RWPE2 (cell line): ENCODE results near the gene ITSN1.
A peak's percentile ranks its signal among the peaks of the same experiment; 100 is the strongest.

Experiments
- ATAC-seq: fragments of 200-7000 bp; cut with Tn5 transposase; 3 replicates; pipeline ENCODE4 v1.9.1; 2021; ENCODE audit warnings: low read depth
- DNase-seq: peaks from one replicate; pipeline ENCODE4 v3.0.0-alpha.2; 2020; ENCODE audit warnings: low spot score
- H3K27ac ChIP-seq: fragments of 450-650 bp; 2 replicates; pipeline ENCODE4 v1.5.1; 2017; ENCODE audit warnings: mild to moderate bottlenecking; ENCODE audit not compliant: poor library complexity, severe bottlenecking
- H3K27me3 ChIP-seq: fragments of 250-450 bp; sonication (Bioruptor Pico); 2 replicates; pipeline ENCODE4 v1.5.1; 2021; ENCODE audit warnings: mild to moderate bottlenecking, moderate library complexity; ENCODE audit not compliant: insufficient read depth, poor library complexity, severe bottlenecking
- H3K36me3 ChIP-seq: fragments of 250-450 bp; sonication (Bioruptor Pico); 2 replicates; pipeline ENCODE4 v1.5.1; 2020; ENCODE audit warnings: low read depth, mild to moderate bottlenecking, moderate library complexity
- H3K4me1 ChIP-seq: fragments of 250-450 bp; sonication (Bioruptor Pico); 2 replicates; pipeline ENCODE4 v1.5.1; 2021; ENCODE audit warnings: mild to moderate bottlenecking, moderate library complexity; ENCODE audit not compliant: insufficient read depth, poor library complexity, severe bottlenecking
- H3K4me3 ChIP-seq: fragments of 250-450 bp; sonication (Bioruptor Pico); 2 replicates; pipeline ENCODE4 v1.5.1; 2021; ENCODE audit warnings: mild to moderate bottlenecking, moderate library complexity; ENCODE audit not compliant: severe bottlenecking
- H3K9me3 ChIP-seq: fragments of 250-450 bp; sonication (Bioruptor Pico); 2 replicates; pipeline ENCODE4 v1.5.1; 2021; ENCODE audit warnings: mild to moderate bottlenecking, moderate library complexity; ENCODE audit not compliant: severe bottlenecking
- CTCF ChIP-seq: fragments of 450-650 bp; IDR thresholded peaks from one replicate; pipeline ENCODE4 v1.5.1; 2017; ENCODE audit warnings: mild to moderate bottlenecking, moderate library complexity; ENCODE audit not compliant: poor library complexity, severe bottlenecking

Gene ITSN1

GRCh38 chr21:33945652-33946270 lies 303.5 kb downstream of the ITSN1 start:
- DNase-seq (no peak), ATAC-seq (no peak)
- Histone ChIP-seq H3K9me3 (no peaks in the 10 kb centered on the region), H3K27ac (no peak overlapping the region), H3K36me3 (no peaks in the 10 kb centered on the region), H3K4me3 (no peak overlapping the region), H3K27me3 (no peaks in the 10 kb centered on the region), H3K4me1 (peaks cover 25% of the 10 kb centered on the region)
- no peak for TF ChIP-seq CTCF

GRCh38 chr21:33947451-33948095 lies 305.3 kb downstream of the ITSN1 start:
- peaks cover 25% of the 10 kb centered on the region for H3K4me1 ChIP-seq
- ATAC-seq, result peak; percentile 98
- peak; percentile 94 for DNase-seq
- no peak overlapping the region for H3K4me3 ChIP-seq
- no peaks in the 10 kb centered on the region for H3K36me3 ChIP-seq
- no peaks in the 10 kb centered on the region for H3K27me3 ChIP-seq
- no peaks in the 10 kb centered on the region for H3K9me3 ChIP-seq
- peak overlapping the region; percentile 59 for H3K27ac ChIP-seq
- TF ChIP-seq CTCF, result no peak

GRCh38 chr21:33948096-33948950 lies 306.0 kb downstream of the ITSN1 start:
- Histone ChIP-seq H3K36me3 (no peaks in the 10 kb centered on the region), H3K9me3 (no peaks in the 10 kb centered on the region), H3K27me3 (no peaks in the 10 kb centered on the region), H3K4me1 (peaks cover 25% of the 10 kb centered on the region), H3K4me3 (no peak overlapping the region), H3K27ac (peak overlapping the region; percentile 59)
- TF ChIP-seq CTCF, result no peak
- ATAC-seq (peak; percentile 57), DNase-seq (peak; percentile 73)

- H3K4me3 ChIP-seq, result no peak overlapping the region
- no peak for DNase-seq
- no peak for ATAC-seq
- TF ChIP-seq CTCF, result no peak
- H3K9me3 ChIP-seq, result no peaks in the 10 kb centered on the region
- no peaks in the 10 kb centered on the region for H3K27me3 ChIP-seq
- no peaks in the 10 kb centered on the region for H3K36me3 ChIP-seq
- H3K4me1 ChIP-seq, result peaks cover 25% of the 10 kb centered on the region
- H3K27ac ChIP-seq, result peak overlapping the region; percentile 59
Observed at GRCh38 chr21:33948951-33949444, 306.7 kb downstream of the ITSN1 start.
